K562 (cell line): Measurements from ENCODE around the gene TRAK1. TPM values are rescaled to one million over a fixed set of nuclear protein-coding genes. Genes with fewer than 3 reads are reported as not detected.

Experiments used
- ATAC-seq: fragments of 200-7000 bp; cut with Tn5 transposase; 3 replicates; pipeline ENCODE4 v1.9.1; 2020; ENCODE audit warnings: moderate library complexity
- BruUV-seq: library from RNA; stranded (reverse); fragments of 400-500 nt; replicated peaks from 2 replicates; lab custom pipeline; 2021; lab: Mats Ljungman, UMichigan
- CTCF ChIA-PET: fragments of 300-600 bp; formaldehyde crosslinking; extraction: SDS; loops from one replicate; lab custom pipeline; 2021; ENCODE audit warnings: low intra/inter-chr PET ratio; lab: Yijun Ruan, JAX
- POLR2A ChIA-PET: fragments of 300-600, 350-650 bp; sonication (Branson Sonifier 250); formaldehyde crosslinking; extraction: SDS; loops from one replicate; lab custom pipeline; 2021; ENCODE audit warnings: antibody characterized with exemption, inconsistent platforms; lab: Yijun Ruan, JAX
- DNase-seq, 4 experiments: peaks; one replicate each; pipeline versions ENCODE4 v3.0.0 to v3.0.0-alpha.2; 2011 to 2018; ENCODE audit warnings: low spot score in 3 of 4, mixed read lengths in 3 of 4; ENCODE audit errors: extremely low read depth in 1 of 4
- FAIRE-seq: peaks from 2 replicates; lab custom pipeline; 2011; peaks lifted over from hg19 to GRCh38; lab: Jason Lieb, UNC
- H2AFZ ChIP-seq: 2 replicates; pipeline ENCODE4 v1.6.0; 2011; ENCODE audit warnings: low read depth, low read length, control low read depth, inconsistent platforms
- H3K27ac ChIP-seq: fragments of 200-600 bp; 3 replicates; pipeline ENCODE4 v1.8.0; 2011; ENCODE audit warnings: low read depth, mild to moderate bottlenecking, control low read depth, inconsistent platforms, low read length, moderate library complexity, mixed read lengths; ENCODE audit errors: extremely low read depth
- H3K27me3 ChIP-seq, 2 experiments: fragments of 300-600 bp in 1 of 2; 2 replicates in 1 of 2; 3 replicates in 1 of 2; pipeline versions ENCODE4 v1.6.0 to v1.8.0; 2011; ENCODE audit warnings: inconsistent platforms in 2 of 2, low read length in 2 of 2, mild to moderate bottlenecking in 1 of 2, mixed read lengths in 1 of 2, moderate library complexity in 1 of 2; ENCODE audit not compliant: control insufficient read depth in 2 of 2, insufficient read depth in 2 of 2
- H3K36me3 ChIP-seq: fragments of 300-600 bp; 3 replicates; pipeline ENCODE4 v1.8.0; 2011; ENCODE audit warnings: mild to moderate bottlenecking, low read length, inconsistent platforms; ENCODE audit not compliant: control insufficient read depth, insufficient read depth
- H3K4me1 ChIP-seq, 2 experiments: fragments of 200-600 bp in 1 of 2; replicated peaks in 1 of 2; 2 replicates in 1 of 2; 3 replicates in 1 of 2; pipeline versions ENCODE4 v1.5.1 to v1.8.0; 2011; ENCODE audit warnings: inconsistent platforms in 2 of 2, low read length in 2 of 2, mild to moderate bottlenecking in 1 of 2, mixed read lengths in 1 of 2, moderate library complexity in 1 of 2; ENCODE audit not compliant: control insufficient read depth in 2 of 2, insufficient read depth in 2 of 2
- H3K4me2 ChIP-seq: 2 replicates; pipeline ENCODE4 v1.6.1; 2011; ENCODE audit warnings: low read length, control low read depth, inconsistent platforms, mixed read lengths; ENCODE audit not compliant: insufficient read depth
- H3K4me3 ChIP-seq: fragments of 200-600 bp; sonication (generic), shearing (Covaris generic); 2 replicates; pipeline ENCODE4 v1.5.1; 2016; ENCODE audit warnings: control low read depth, inconsistent platforms
- H3K79me2 ChIP-seq: fragments of 200-600 bp; 3 replicates; pipeline ENCODE4 v1.8.0; 2011; ENCODE audit warnings: low read length, inconsistent platforms; ENCODE audit not compliant: control insufficient read depth, insufficient read depth
- H3K9ac ChIP-seq, 2 experiments: 2 replicates each; pipeline versions ENCODE4 v1.6.0 to v1.6.1; 2011; ENCODE audit warnings: low read depth in 2 of 2, low read length in 2 of 2, control low read depth in 1 of 2, inconsistent platforms in 1 of 2, mild to moderate bottlenecking in 1 of 2, mixed read lengths in 1 of 2; ENCODE audit not compliant: insufficient read depth in 1 of 2
- H3K9me1 ChIP-seq: one replicate; pipeline ENCODE4 v1.6.0; 2011; ENCODE audit warnings: inconsistent platforms, mild to moderate bottlenecking, low read length, moderate library complexity; ENCODE audit not compliant: control insufficient read depth, insufficient read depth
- H3K9me3 ChIP-seq: replicated peaks from 2 replicates; pipeline ENCODE4 v1.5.1; 2011; ENCODE audit warnings: low read depth, low read length, inconsistent platforms; ENCODE audit not compliant: control insufficient read depth, insufficient read depth
- H4K20me1 ChIP-seq: replicated peaks from 2 replicates; pipeline ENCODE4 v1.6.1; 2011; ENCODE audit warnings: low read length, inconsistent platforms, mixed read lengths; ENCODE audit not compliant: control insufficient read depth, insufficient read depth
- GATAD2A ChIP-seq: fragments of 450-650 bp; IDR thresholded peaks from 2 replicates; pipeline ENCODE4 v1.6.1; 2017
- HDAC8 ChIP-seq: fragments of 450-650 bp; IDR thresholded peaks from 2 replicates; pipeline ENCODE4 v1.6.1; 2016; ENCODE audit warnings: mild to moderate bottlenecking, missing genetic modification characterization, moderate library complexity, missing compliant biosample characterization
- IRF1 ChIP-seq: sonication (generic); formaldehyde crosslinking; IDR thresholded peaks from 2 replicates; pipeline ENCODE4 v1.8.0; 2022; ENCODE audit warnings: missing genetic modification reagents, mild to moderate bottlenecking, borderline replicate concordance
- JUND ChIP-seq, 2 experiments: IDR thresholded peaks; 2 replicates in 1 of 2; 3 replicates in 1 of 2; pipeline ENCODE4 v1.6.1; 2011; ENCODE audit warnings: borderline replicate concordance in 2 of 2, low read depth in 2 of 2, low read length in 2 of 2, improper control_type of control experiment in 1 of 2, missing biosample characterization in 1 of 2, missing genetic modification characterization in 1 of 2, missing genetic modification reagents in 1 of 2
- POLR2H ChIP-seq: IDR thresholded peaks from 2 replicates; pipeline ENCODE4 v1.6.1; 2016; ENCODE audit warnings: missing genetic modification characterization, low read depth, mild to moderate bottlenecking, control low read depth, missing compliant biosample characterization, moderate library complexity
- SMAD3 ChIP-seq: fragments of 450-650 bp; formaldehyde crosslinking; conservative IDR thresholded peaks from 2 replicates; pipeline ENCODE4 v1.4.0; 2020; ENCODE audit warnings: mild to moderate bottlenecking
- YY1 ChIP-seq, 3 experiments: IDR thresholded peaks; 2 replicates each; pipeline ENCODE4 v1.6.1; 2011; ENCODE audit warnings: low read length in 2 of 3, mild to moderate bottlenecking in 2 of 3, moderate library complexity in 2 of 3, borderline replicate concordance in 1 of 3, control low read depth in 1 of 3, low read depth in 1 of 3; ENCODE audit not compliant: insufficient read depth in 3 of 3, insufficient replicate concordance in 2 of 3, control insufficient read depth in 1 of 3, insufficient read length in 1 of 3; ENCODE audit errors: extremely low read depth in 1 of 3
- ZBTB34 ChIP-seq: fragments of 250-450 bp; sonication (Bioruptor Pico); IDR thresholded peaks from 2 replicates; pipeline ENCODE4 v1.8.0; 2021; ENCODE audit warnings: mild to moderate bottlenecking, moderate library complexity
- ZBTB9 ChIP-seq: fragments of 450-650 bp; formaldehyde crosslinking; IDR thresholded peaks from 2 replicates; pipeline ENCODE4 v1.4.0; 2020; ENCODE audit warnings: mild to moderate bottlenecking, moderate library complexity
- ZNF165 ChIP-seq: fragments of 250-450 bp; sonication (Bioruptor Pico); IDR thresholded peaks from 2 replicates; pipeline ENCODE4 v1.4.0; 2020; ENCODE audit warnings: borderline replicate concordance
- ZNF57 ChIP-seq: fragments of 450-650 bp; formaldehyde crosslinking; IDR thresholded peaks from 2 replicates; pipeline ENCODE4 v1.4.0; 2020; ENCODE audit warnings: mild to moderate bottlenecking, moderate library complexity
- ZNF75A ChIP-seq: fragments of 450-650 bp; formaldehyde crosslinking; IDR thresholded peaks from 2 replicates; pipeline ENCODE4 v1.4.0; 2020; ENCODE audit warnings: mild to moderate bottlenecking
- ZNF764 ChIP-seq: fragments of 250-450 bp; sonication (Bioruptor Pico); IDR thresholded peaks from 2 replicates; pipeline ENCODE4 v1.4.0; 2020; ENCODE audit warnings: low read depth, mild to moderate bottlenecking, moderate library complexity
- WGBS: fragments of 100-300 bp; shearing (Covaris generic); methylation state at CpG from one replicate; pipeline ENCODE4 v1.1.6; 2016; ENCODE audit warnings: low coverage, mixed read lengths; ENCODE audit not compliant: insufficient coverage; ENCODE audit errors: missing lambda C conversion rate; 5-methylcytosine and 5-hydroxymethylcytosine counted together
- in situ Hi-C: fragments of 300-500 bp; cut with MboI; formaldehyde crosslinking; loops from 4 replicates; pipeline ENCODE4 v1.15.0; 2018; ENCODE audit warnings: inconsistent platforms, mixed read lengths
- intact Hi-C: fragments of 100-400 bp; cut with micrococcal nuclease; formaldehyde crosslinking; loops from 2 replicates; pipeline ENCODE4 v1.14.2; 2022
- polyA plus RNA-seq, 8 experiments: library from polyadenylated mRNA; depleted of rRNA in 4 of 8; stranded (reverse) in 5 of 8; unstranded in 3 of 8; fragments of >200 nt; fragmentation: Nextera tagmentation in 2 of 8; fragmentation: Illumina TruSeq in 1 of 8; extraction: Ambion mirVana in 2 of 8; extraction: Trizol in 1 of 8; gene quantifications; 2 replicates each; pipeline versions ENCODE4 v1.2.1 to v1.2.3, GENCODE V29; 2011 to 2014; ENCODE audit warnings: inconsistent platforms in 1 of 8, missing spikeins in 1 of 8
- total RNA-seq, 7 experiments: library from RNA; depleted of rRNA in 6 of 7; stranded (reverse); fragments of >200 nt in 6 of 7; fragmentation: Illumina TruSeq in 2 of 7; extraction: Trizol in 2 of 7; gene quantifications; 2 replicates each; pipeline versions ENCODE4 v1.2.1 to v1.2.3, GENCODE V29; 2011 to 2021; ENCODE audit warnings: low replicate concordance in 1 of 7

The TRAK1 gene
- total and polyA plus RNA-seq, 9 of the 15 experiments (the other 6 are each of a cell fraction or from before 2014, with no cell fraction given) = 5.3 to 28.5 (median 17.5) TPM

DNA sequence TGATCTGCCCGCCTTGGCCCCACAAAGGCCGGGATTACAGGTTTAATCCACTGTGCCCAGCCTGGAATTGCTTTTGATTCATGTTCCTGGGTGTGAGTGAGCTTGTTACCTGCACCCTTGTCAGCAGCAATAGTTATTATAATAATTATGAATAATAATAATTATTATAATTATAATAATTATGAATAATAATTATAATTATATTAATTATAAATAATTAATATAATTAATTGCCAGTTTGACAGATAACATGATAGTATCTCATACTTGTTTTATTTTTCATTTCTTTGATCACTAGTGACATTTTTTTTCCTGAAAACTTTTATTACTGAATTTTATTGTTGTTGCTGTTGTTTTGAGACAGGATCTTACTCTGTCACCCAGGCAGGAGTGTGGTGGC lies 21.1 kb upstream of the TRAK1 start (continued):
- no peak for TF ChIP-seq HDAC8
- no peak for TF ChIP-seq ZNF75A (CRISPR knock-in tag)
- no peak for TF ChIP-seq ZNF165 (CRISPR knock-in tag)
- TF ChIP-seq YY1 (IDR thresholded peaks at IDR 0.05; ENCODE audit: borderline replicate concordance in 1 of 3, control insufficient read depth in 1 of 3, extremely low read depth in 1 of 3, insufficient read depth in 3 of 3, insufficient read length in 1 of 3, insufficient replicate concordance in 2 of 3, low read depth in 1 of 3, low read length in 2 of 3) = no peak
- TF ChIP-seq IRF1 = no peak
- TF ChIP-seq ZBTB9 (CRISPR knock-in tag) = no peak
- no peak for TF ChIP-seq SMAD3 (CRISPR knock-in tag)

DNA sequence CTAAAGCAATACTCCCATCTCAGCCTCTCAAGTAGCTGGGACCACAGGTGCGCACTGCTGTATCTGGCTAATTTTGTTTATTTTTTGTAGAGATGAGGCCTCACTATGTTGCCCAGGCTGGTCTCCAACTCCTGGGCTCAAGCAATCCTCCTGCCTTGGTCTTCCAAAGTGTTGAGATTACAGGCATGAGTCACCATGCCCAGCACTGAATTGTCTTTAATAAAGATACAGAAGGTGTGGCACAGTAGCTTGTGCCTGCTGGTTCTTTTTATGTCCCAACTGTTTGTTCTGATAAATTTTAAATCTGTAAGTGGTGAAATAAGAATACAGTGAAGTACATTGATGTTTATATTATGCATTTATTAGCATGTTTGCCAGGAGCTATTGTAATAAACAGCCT lies 20.6 kb upstream of the TRAK1 start:
- DNase-seq (no peak), ATAC-seq (no peak), FAIRE-seq (no peak)
- no peaks in the 10 kb centered on the region for H3K9me3 ChIP-seq
- ChIA-PET CTCF (no interaction called here), POLR2A (interaction anchor here (0.8 to 1.4 kb wide), 4 partner anchors 9 to 14 kb away, joined by 3 to 4 read pairs (median 3); no protein-coding TSS in a partner anchor)
- no peak overlapping the region for H2AFZ ChIP-seq
- TF ChIP-seq POLR2H (tag) (no peak), ZBTB34 (no peak), ZNF57 (CRISPR knock-in tag) (no peak), JUND (IDR thresholded peaks at IDR 0.05; ENCODE audit: borderline replicate concordance, low read depth, low read length) (peak; percentile 24; the same call in 1 of the 2 replicates), JUND (tag; IDR thresholded peaks at IDR 0.05; ENCODE audit: borderline replicate concordance, low read depth, low read length) (no peak), ZNF764 (CRISPR knock-in tag) (no peak), GATAD2A (no peak)
- H3K9me1 ChIP-seq = peaks cover 5% of the 10 kb centered on the region
- intact Hi-C loops = no loop called here
- H3K4me1 ChIP-seq = peaks cover 4 to 6% of the 10 kb centered on the region in 2 experiments; a peak in 2 of 5 replicates
- no peaks in the 10 kb centered on the region for H3K27me3 ChIP-seq
- no peak overlapping the region for H3K4me3 ChIP-seq
- H3K27ac ChIP-seq = no peak overlapping the region
- no peak overlapping the region for H3K4me2 ChIP-seq
- no peak overlapping the region for H3K9ac ChIP-seq
- H3K79me2 ChIP-seq = peaks cover 25% of the 10 kb centered on the region; the same call in 2 of the 3 replicates
- in situ Hi-C loops = no loop called here
- no peaks in the 10 kb centered on the region for H3K36me3 ChIP-seq
- peaks cover 17% of the 10 kb centered on the region for H4K20me1 ChIP-seq
- WGBS = 94% methylated on average over 1 of the region's 1 CpG
- no TSS peak for BruUV-seq
